ENCODE data around the gene GINS1. TPM values are rescaled to one million over a fixed set of nuclear protein-coding genes. Genes with fewer than 3 reads are reported as not detected.

The GINS1 gene
- total and polyA plus RNA-seq, 12 donors = 0.30 to 7.0 (median 1.2) TPM

GRCh38 chr20:25476106-25477013 is 68.9 kb downstream of the GINS1 start:
- Histone ChIP-seq H3K4me1 (replicated peaks in 1 of 2) (no peaks in the 10 kb centered on the region), H3K4me3 (no peak overlapping the region), H3K36me3 (replicated peaks in 1 of 2) (peaks cover 0 to 6% of the 10 kb centered on the region in 2 donors), H3K27me3 (no peaks in the 10 kb centered on the region), H3K9me3 (replicated peaks in 1 of 3) (no peaks in the 10 kb centered on the region), H3K27ac (no peak overlapping the region)
- intact Hi-C loops (cut with DNase I) = loop anchor here in 1 of 2 donors (10.0 kb wide), 1 partner anchor 58 kb away; no protein-coding TSS in a partner anchor
- 92 to 96% (median 94%) methylated on average over 18 to 52 of the region's 52 CpGs for WGBS, 4 donors
- no peak for TF ChIP-seq CTCF (IDR thresholded peaks at IDR 0.05)
- TF ChIP-seq POLR2A (IDR thresholded peaks at IDR 0.05) = no peak
- DNase-seq = no peak

- H3K36me3 ChIP-seq (replicated peaks in 1 of 2) = peaks cover 0 to 11% of the 10 kb centered on the region in 2 donors
- no peak overlapping the region for H3K27ac ChIP-seq
- no peaks in the 10 kb centered on the region for H3K4me1 ChIP-seq (replicated peaks in 1 of 2)
- H3K9me3 ChIP-seq (replicated peaks in 1 of 3) = no peaks in the 10 kb centered on the region
- H3K27me3 ChIP-seq = no peaks in the 10 kb centered on the region
- H3K4me3 ChIP-seq = no peak overlapping the region
- TF ChIP-seq CTCF (IDR thresholded peaks at IDR 0.05) (no peak), POLR2A (IDR thresholded peaks at IDR 0.05) (no peak)
- 92 to 96% (median 93%) methylated on average over 21 to 28 of the region's 28 CpGs for WGBS, 4 donors
- no peak for DNase-seq
- intact Hi-C loops (cut with DNase I) = loop anchor here in 1 of 2 donors (10.0 kb wide), 1 partner anchor 58 kb away; no protein-coding TSS in a partner anchor
Observed at GRCh38 chr20:25477014-25477882, 69.8 kb downstream of the GINS1 start.

- Histone ChIP-seq H3K9me3 (replicated peaks in 1 of 3) (no peaks in the 10 kb centered on the region), H3K27me3 (no peaks in the 10 kb centered on the region), H3K4me3 (no peak overlapping the region), H3K36me3 (replicated peaks in 1 of 2) (peaks cover 0 to 11% of the 10 kb centered on the region in 2 donors), H3K4me1 (replicated peaks in 1 of 2) (no peaks in the 10 kb centered on the region), H3K27ac (no peak overlapping the region)
- TF ChIP-seq CTCF (IDR thresholded peaks at IDR 0.05) (no peak), POLR2A (IDR thresholded peaks at IDR 0.05) (no peak)
- intact Hi-C loops (cut with DNase I) = loop anchor here in 1 of 2 donors (10.0 kb wide), 1 partner anchor 56 kb away; no protein-coding TSS in a partner anchor
- WGBS, 4 donors = 88 to 95% (median 92%) methylated on average over 18 to 24 of the region's 24 CpGs
- no peak for DNase-seq
Observed at GRCh38 chr20:25478889-25479568, 71.6 kb downstream of the GINS1 start.
